Ishikawa (cell line): ENCODE results near the gene BEST4.

Experiments
- EGR1 ChIP-seq: IDR thresholded peaks from 2 replicates; pipeline ENCODE4 v1.6.1; 2012
- EP300 ChIP-seq: IDR thresholded peaks from 2 replicates; pipeline ENCODE4 v1.6.1; 2012; ENCODE audit warnings: borderline replicate concordance

- TF ChIP-seq EGR1 (no peak), EP300 (no peak; the same call in 1 of the 2 replicates)
Observed at GRCh38 chr1:44775078-44775929, 12.7 kb downstream of the BEST4 start, which contains the start of gene RPS8.
